ENCODE data around the gene PCDHGA4.
"Not testable (repeated sequence)": the region's sequence is repeated elsewhere in the genome, so short reads cannot be mapped to it uniquely, and the experiment has no call there.

Gene PCDHGA4

DNA sequence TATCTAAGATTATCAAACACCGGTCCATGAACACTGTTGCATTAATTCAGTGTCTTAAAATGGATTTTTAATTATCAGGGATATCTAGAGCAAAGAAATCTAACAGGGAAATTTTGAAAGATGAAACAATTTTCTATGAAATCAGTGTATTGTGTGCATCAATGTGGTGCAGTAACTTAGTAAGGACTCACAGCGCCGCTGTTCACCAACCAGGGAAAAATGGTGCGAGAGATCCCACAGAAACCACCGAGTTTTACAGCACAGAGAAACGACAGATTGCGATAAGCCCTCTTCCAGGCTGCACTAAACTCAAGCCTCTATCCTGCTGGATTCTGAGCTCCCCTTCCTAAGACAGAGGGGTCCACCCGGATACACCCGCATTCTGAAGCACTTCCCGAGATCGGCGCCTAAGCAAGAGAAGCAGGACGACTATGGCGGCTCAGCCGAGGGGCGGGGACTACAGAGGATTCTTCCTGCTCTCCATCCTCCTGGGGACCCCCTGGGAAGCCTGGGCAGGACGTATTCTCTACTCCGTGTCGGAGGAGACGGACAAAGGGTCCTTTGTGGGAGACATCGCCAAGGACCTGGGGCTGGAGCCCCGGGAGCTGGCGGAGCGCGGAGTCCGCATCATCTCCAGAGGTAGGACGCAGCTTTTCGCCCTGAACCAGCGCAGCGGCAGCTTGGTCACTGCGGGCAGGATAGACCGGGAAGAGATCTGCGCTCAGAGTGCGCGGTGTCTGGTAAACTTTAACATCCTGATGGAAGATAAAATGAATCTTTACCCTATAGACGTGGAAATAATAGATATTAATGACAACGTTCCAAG, 27.9 kb downstream of the PCDHGA4 start, which contains the start of gene PCDHGA7:
Gene PCDHGA7 (plus strand): TSS at position 274 of the 826 bp plus-strand sequence. CDS start 158 bp downstream, at position 432.
- in situ Hi-C loops (cut with HindIII; ENCODE audit: low pct_ligation_motif_present, low sequenced_read_pairs) = no loop called here
- TF ChIP-seq, protein P1, sequence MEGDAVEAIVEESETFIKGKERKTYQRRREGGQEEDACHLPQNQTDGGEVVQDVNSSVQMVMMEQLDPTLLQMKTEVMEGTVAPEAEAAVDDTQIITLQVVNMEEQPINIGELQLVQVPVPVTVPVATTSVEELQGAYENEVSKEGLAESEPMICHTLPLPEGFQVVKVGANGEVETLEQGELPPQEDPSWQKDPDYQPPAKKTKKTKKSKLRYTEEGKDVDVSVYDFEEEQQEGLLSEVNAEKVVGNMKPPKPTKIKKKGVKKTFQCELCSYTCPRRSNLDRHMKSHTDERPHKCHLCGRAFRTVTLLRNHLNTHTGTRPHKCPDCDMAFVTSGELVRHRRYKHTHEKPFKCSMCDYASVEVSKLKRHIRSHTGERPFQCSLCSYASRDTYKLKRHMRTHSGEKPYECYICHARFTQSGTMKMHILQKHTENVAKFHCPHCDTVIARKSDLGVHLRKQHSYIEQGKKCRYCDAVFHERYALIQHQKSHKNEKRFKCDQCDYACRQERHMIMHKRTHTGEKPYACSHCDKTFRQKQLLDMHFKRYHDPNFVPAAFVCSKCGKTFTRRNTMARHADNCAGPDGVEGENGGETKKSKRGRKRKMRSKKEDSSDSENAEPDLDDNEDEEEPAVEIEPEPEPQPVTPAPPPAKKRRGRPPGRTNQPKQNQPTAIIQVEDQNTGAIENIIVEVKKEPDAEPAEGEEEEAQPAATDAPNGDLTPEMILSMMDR (IDR thresholded peaks at IDR 0.05; ENCODE audit: low read depth, low read length, missing control alignments) = peak; percentile 58
- Histone ChIP-seq H3K27me3 (replicated peaks) (no peaks in the 10 kb centered on the region), H3K4me3 (ENCODE audit: low read depth, low read length) (peak within 1 kb of the TSS; percentile 58), H3K36me3 (replicated peaks) (no peaks in the 10 kb centered on the region), H3K27ac (no peak within 1 kb of the TSS)
- peak; percentile 32 for DNase-seq

DNA sequence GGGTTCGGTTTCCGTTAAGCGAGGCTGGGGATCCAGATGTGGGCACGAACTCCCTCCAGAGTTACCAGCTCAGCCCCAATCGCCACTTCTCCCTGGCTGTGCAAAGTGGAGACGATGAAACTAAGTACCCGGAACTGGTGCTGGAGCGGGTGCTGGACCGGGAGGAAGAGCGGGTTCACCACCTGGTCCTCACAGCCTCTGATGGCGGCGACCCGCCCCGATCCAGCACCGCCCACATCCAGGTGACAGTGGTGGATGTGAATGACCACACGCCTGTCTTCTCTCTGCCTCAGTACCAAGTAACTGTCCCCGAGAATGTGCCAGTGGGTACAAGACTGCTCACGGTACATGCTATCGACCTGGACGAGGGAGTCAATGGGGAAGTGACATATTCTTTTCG, 28.5 kb downstream of the PCDHGA4 start:
- no peak for DNase-seq
- in situ Hi-C loops (cut with HindIII; ENCODE audit: low pct_ligation_motif_present, low sequenced_read_pairs) = no loop called here
- TF ChIP-seq, protein P1 (IDR thresholded peaks at IDR 0.05; ENCODE audit: low read depth, low read length, missing control alignments) = no peak
- no peak overlapping the region for H3K4me3 ChIP-seq (ENCODE audit: low read depth, low read length)
- H3K27ac ChIP-seq = no peak overlapping the region
- H3K36me3 ChIP-seq (replicated peaks) = no peaks in the 10 kb centered on the region
- H3K27me3 ChIP-seq (replicated peaks) = no peaks in the 10 kb centered on the region

DNA sequence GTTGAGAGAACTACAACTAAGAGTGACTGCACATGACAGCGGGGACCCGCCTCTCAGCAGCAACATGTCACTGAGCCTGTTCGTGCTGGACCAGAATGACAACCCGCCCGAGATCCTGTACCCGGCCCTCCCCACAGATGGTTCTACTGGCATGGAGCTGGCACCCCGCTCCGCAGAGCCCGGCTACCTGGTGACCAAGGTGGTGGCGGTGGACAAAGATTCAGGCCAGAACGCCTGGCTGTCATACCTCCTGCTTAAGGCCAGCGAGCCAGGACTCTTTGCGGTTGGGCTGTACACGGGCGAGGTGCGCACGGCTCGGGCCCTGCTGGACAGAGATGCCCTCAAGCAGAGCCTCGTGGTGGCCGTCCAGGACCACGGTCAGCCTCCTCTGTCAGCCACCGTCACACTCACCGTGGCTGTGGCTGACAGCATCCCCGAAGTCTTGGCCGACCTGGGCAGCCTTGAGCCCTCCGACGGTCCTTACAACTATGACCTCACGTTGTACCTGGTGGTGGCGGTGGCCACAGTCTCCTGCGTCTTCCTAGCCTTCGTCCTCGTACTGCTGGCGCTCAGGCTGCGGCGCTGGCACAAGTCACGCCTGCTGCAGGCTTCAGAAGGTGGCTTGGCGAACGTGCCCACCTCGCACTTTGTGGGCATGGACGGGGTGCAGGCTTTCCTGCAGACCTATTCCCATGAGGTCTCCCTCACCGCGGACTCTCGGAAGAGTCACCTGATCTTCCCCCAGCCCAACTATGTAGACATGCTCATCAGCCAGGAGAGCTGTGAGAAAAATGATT, 29.8 kb downstream of the PCDHGA4 start:
- in situ Hi-C loops (cut with HindIII; ENCODE audit: low pct_ligation_motif_present, low sequenced_read_pairs) = no loop called here
- H3K4me3 ChIP-seq (ENCODE audit: low read depth, low read length) = no peak overlapping the region
- H3K36me3 ChIP-seq (replicated peaks) = no peaks in the 10 kb centered on the region
- TF ChIP-seq, protein P1 (IDR thresholded peaks at IDR 0.05; ENCODE audit: low read depth, low read length, missing control alignments) = no peak
- no peak for DNase-seq
- no peaks in the 10 kb centered on the region for H3K27me3 ChIP-seq (replicated peaks)
- H3K27ac ChIP-seq = no peak overlapping the region

DNA sequence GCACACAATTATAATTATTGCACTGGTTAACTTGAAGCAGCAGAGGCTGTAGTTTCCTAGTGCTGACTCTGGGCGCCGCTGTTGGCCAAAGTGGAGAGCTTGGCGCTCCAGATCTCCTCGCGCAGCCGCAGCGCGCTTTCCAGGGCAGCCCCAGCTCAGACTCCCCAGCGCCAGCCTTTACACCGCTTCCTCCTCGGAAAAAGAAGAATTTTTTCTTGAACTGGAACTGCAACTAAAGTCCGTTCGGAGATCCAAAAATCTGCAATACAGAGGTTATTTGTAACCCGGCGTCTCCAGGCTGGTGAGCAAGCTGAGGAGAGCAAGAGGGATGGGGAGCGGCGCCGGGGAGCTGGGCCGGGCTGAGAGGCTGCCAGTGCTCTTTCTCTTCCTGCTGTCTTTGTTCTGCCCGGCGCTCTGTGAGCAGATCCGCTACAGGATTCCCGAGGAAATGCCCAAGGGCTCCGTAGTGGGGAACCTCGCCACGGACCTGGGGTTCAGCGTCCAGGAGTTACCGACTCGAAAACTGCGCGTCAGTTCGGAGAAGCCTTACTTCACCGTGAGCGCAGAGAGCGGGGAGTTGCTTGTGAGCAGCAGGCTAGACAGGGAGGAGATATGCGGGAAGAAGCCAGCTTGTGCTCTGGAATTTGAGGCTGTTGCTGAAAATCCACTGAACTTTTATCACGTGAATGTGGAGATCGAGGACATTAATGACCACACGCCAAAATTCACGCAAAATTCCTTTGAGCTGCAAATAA, 32.9 kb downstream of the PCDHGA4 start, which contains the start of gene PCDHGB4:
Gene PCDHGB4 (plus strand): TSS at position 142 of the 755 bp plus-strand sequence. CDS start 187 bp downstream, at position 329.
- peak within 1 kb of the TSS; percentile 30 for H3K4me3 ChIP-seq (ENCODE audit: low read depth, low read length)
- TF ChIP-seq, protein P1 (IDR thresholded peaks at IDR 0.05; ENCODE audit: low read depth, low read length, missing control alignments) = peak; percentile 61
- in situ Hi-C loops (cut with HindIII; ENCODE audit: low pct_ligation_motif_present, low sequenced_read_pairs) = not testable (repeated sequence)

DNA sequence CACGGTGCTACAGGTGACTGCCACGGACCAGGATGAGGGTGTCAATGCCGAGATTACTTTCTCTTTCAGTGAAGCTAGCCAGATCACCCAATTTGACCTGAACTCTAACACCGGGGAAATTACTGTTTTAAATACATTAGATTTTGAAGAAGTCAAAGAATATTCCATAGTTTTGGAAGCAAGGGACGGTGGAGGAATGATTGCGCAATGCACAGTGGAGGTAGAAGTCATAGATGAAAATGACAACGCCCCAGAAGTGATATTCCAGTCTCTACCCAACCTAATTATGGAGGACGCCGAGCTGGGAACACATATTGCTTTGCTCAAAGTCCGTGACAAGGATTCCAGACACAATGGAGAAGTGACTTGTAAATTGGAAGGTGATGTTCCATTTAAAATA, 33.8 kb downstream of the PCDHGA4 start:
- TF ChIP-seq, protein P1 (IDR thresholded peaks at IDR 0.05; ENCODE audit: low read depth, low read length, missing control alignments) = no peak
- H3K36me3 ChIP-seq (replicated peaks) = no peaks in the 10 kb centered on the region

More for the DNA sequence above, 32.9 kb downstream of the PCDHGA4 start, which contains the start of gene PCDHGB4:
- H3K36me3 ChIP-seq (replicated peaks); H3K27me3 ChIP-seq (replicated peaks); H3K27ac ChIP-seq: not testable (repeated sequence)
- peak; percentile 40 for DNase-seq

More for the DNA sequence above, 33.8 kb downstream of the PCDHGA4 start:
- in situ Hi-C loops (cut with HindIII; ENCODE audit: low pct_ligation_motif_present, low sequenced_read_pairs) = no loop called here
- no peak overlapping the region for H3K4me3 ChIP-seq (ENCODE audit: low read depth, low read length)
- no peak overlapping the region for H3K27ac ChIP-seq
- no peaks in the 10 kb centered on the region for H3K27me3 ChIP-seq (replicated peaks)
- no peak for DNase-seq

Measured in brain microvascular endothelial cell (primary cell).